Fibroblast of the conjunctiva (primary cell): ENCODE data around the gene AMACR.
A peak's percentile ranks its signal among the peaks of the same experiment; 100 is the strongest.

Source experiments
- DNase-seq: peaks from one replicate; pipeline ENCODE4 v3.0.0-alpha.2; 2010; ENCODE audit warnings: low read depth

The AMACR gene

GRCh38 chr5:34007621-34008600, at the start of gene AMACR:
Gene AMACR (minus strand): TSS chr5:34008050. CDS start chr5:34008019, 31 bp downstream.
- peak; percentile 91 for DNase-seq

GRCh38 chr5:34057569-34057968, 49.7 kb upstream of the AMACR start:
- no peak for DNase-seq

GRCh38 chr5:34057118-34057517, 49.3 kb upstream of the AMACR start:
- no peak for DNase-seq

- no peak for DNase-seq
These were observed 47.8 kb upstream of the AMACR start for GRCh38 chr5:34055667-34056066.

- DNase-seq, result no peak
These were observed 46.5 kb upstream of the AMACR start for GRCh38 chr5:34054400-34054729.

- no peak for DNase-seq
These were observed 45.9 kb upstream of the AMACR start for GRCh38 chr5:34053571-34054399.

GRCh38 chr5:34053133-34053532, 45.3 kb upstream of the AMACR start:
- peak; percentile 51 for DNase-seq

GRCh38 chr5:34051374-34051980, 43.6 kb upstream of the AMACR start:
- no peak for DNase-seq

GRCh38 chr5:34047774-34048572, 40.1 kb upstream of the AMACR start:
- no peak for DNase-seq

- no peak for DNase-seq
These were observed 39.3 kb upstream of the AMACR start for GRCh38 chr5:34047143-34047542.

GRCh38 chr5:34045996-34046395, 38.1 kb upstream of the AMACR start:
- DNase-seq, result peak; percentile 8

- no peak for DNase-seq
These were observed 37.2 kb upstream of the AMACR start for GRCh38 chr5:34045023-34045422.

- DNase-seq, result no peak
These were observed 35.4 kb upstream of the AMACR start, which contains the start of gene C1QTNF3 for GRCh38 chr5:34043099-34043876. Gene C1QTNF3 (minus strand): TSS chr5:34043213. CDS start chr5:34043125, 88 bp downstream.

- DNase-seq, result no peak
These were observed 34.5 kb upstream of the AMACR start for GRCh38 chr5:34042321-34042720.

GRCh38 chr5:34041247-34041972, 33.6 kb upstream of the AMACR start:
- no peak for DNase-seq

- no peak for DNase-seq
These were observed 32.6 kb upstream of the AMACR start for GRCh38 chr5:34040472-34040871.

- DNase-seq, result no peak
These were observed 31.7 kb upstream of the AMACR start for GRCh38 chr5:34039398-34040157.

- no peak for DNase-seq
These were observed 31.0 kb upstream of the AMACR start for GRCh38 chr5:34038838-34039237.

GRCh38 chr5:34038390-34038789, 30.5 kb upstream of the AMACR start:
- DNase-seq, result no peak
